Ecto neural progenitor cell (in vitro differentiated cells): ENCODE measurements around the gene CCDC3.

Source experiments
- DNase-seq: peaks from one replicate; pipeline ENCODE4 v3.0.0-alpha.2; 2018; ENCODE audit warnings: low spot score

The CCDC3 gene

DNA sequence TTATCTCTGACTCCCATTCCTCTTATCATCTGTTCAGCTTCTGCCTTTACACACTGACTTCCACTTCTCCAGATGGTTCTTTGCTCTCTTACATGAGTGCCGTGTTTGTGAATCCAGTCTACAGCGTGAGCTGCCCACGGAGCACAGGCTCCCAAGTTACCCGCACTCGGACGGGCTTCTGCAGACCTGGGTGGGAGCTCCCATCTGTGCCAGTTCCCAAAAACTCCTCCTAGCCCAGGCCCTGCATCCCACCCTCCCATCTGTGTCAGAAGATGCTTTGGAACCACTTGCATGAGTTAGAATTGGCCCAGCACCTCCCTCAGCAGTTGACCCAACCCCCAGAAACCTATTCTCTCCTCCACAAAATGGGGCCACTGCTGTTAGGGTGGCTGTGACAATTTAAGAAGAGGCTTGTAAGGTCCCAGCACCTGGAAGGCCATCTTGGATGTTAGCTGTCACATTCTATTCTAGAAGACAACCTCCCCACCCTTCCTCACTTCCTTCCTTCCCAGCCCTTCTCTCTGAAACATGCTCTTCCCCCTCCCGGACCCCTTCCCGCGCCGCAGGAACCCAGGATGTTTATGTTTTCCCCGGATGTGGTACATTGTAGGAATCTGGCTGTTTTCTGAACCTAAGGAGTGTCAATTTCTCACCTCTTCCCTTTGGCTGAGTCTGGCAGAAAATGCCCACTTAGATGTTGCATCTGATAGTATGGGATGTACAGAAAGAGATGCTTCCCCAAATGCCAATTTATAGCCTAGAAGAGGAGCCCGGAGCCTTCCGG is 79.2 kb downstream of the CCDC3 start:
- no peak for DNase-seq

- no peak for DNase-seq
Observed at GRCh38 chr10:12921163-12921562, 80.3 kb downstream of the CCDC3 start.

DNA sequence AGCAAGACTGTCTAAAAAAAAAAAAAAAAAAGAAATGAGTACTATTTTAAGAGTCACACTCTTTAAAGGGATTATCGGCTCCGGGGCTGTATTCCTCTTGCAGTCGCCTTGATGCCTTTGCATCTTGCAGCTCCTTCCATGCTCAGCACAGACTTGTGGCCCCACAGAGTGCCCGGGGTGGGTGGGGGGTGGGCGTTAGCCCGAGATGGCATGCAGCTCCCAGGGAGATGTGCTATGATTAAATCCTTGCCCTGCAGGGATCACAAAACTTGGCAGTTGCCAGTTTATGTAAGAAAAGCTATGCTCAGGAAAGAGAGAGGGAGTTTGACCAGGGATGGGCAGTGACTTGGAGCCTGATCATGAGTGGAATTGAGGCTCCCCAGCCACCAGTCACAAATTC is 81.9 kb downstream of the CCDC3 start:
- no peak for DNase-seq

GRCh38 chr10:12916587-12916986 is 84.9 kb downstream of the CCDC3 start:
- no peak for DNase-seq

- no peak for DNase-seq
Observed at GRCh38 chr10:12915637-12916168, 85.8 kb downstream of the CCDC3 start.

- no peak for DNase-seq
Observed at GRCh38 chr10:12914111-12914510, 87.4 kb downstream of the CCDC3 start.

GRCh38 chr10:12911795-12912194 is 89.7 kb downstream of the CCDC3 start:
- DNase-seq: no peak

- no peak for DNase-seq
Observed at GRCh38 chr10:12910835-12911234, 90.7 kb downstream of the CCDC3 start.

- DNase-seq: no peak
Observed at GRCh38 chr10:12909836-12910185, 91.7 kb downstream of the CCDC3 start.

GRCh38 chr10:12909182-12909835 is 92.2 kb downstream of the CCDC3 start:
- no peak for DNase-seq

- DNase-seq: no peak
Observed at GRCh38 chr10:12908773-12909172, 92.7 kb downstream of the CCDC3 start.

DNA sequence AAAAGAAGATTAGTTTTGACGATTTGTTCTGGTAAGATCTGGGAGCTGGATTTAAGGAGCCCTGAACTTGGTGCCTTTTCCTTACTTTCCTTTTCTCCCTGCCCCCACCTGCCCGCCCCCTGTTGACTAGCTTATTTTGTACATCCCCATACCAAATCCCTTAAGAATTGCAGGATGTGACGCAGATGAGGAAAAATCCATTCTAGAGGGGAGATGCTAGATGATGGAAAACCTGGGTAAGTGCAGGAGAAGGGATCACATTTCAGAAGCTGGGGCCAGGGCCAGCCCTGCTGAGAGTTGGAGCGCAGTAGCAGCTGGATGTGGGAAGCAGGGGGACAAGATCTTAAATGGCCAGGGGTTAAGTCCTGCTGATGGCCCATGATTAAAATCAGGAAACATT is 93.9 kb downstream of the CCDC3 start:
- DNase-seq: no peak

DNA sequence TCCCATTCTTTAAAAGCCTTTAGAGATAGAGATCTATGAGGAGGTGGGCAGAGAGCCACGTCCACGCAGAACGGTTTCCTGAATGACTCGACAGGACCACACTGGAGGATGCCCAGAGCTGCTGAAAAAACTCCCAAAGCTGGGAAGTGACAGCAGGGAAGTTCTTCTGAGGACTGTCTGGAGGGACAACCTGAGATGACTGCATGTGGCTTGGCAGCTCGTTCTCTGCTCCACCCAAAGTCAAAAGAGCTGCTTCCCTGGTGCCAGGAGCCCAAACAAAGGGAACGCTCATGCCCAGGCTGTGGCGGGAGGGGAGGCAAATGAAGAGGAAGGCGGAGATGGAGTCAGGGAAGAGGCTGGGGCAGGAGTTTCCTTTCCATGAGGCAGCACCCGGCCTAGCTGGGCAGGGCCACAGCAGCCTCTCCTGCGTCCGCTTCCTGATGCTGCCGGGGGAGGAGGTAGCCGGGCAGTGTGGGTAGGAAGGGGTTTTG is 95.4 kb downstream of the CCDC3 start:
- no peak for DNase-seq

GRCh38 chr10:12905067-12905466 is 96.4 kb downstream of the CCDC3 start:
- DNase-seq: no peak

DNA sequence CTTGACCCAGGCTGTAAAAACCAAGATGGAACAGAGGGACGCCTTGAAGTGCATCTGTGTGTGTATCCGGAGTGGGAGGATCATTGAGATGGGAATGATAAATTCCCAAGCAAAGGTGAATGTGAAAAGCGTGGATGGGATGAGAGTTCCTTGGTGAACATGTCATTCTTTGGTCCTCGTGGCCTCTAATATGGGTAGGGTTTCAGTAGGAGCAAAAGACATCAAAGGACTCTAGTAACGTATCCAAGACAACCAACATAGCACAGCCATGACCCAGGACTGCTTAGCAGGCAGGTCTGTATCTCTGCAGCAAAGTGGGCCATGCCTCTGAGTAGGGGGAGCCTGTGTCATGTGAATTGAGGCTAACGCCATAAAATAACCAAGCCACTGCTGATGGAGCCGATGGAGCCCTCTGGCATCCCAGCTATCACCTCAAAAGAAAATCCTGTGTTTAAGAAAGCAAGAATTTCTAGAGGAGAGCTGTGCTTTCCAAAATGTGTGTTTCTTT is 98.6 kb downstream of the CCDC3 start:
- DNase-seq: no peak

DNA sequence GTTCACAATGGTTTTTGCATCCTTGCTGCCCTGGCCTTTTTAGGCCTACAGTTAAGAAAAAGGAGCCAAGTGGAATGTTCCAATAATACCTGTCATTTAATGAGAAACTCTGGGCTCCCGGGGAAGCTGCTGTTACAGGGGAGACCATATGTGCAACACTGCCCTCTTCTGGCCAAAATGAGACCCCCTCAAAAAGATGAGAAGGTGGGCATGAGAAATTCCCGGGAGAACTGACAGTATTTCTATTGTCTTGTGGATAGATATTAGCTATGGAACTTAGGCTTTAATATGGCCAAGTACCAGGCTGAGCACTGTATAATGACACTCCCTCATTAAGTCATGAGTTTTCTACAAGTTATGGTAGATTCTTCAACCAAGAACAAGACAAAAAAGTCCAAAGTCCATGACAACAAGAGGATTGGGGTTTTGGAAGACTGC is 99.4 kb downstream of the CCDC3 start:
- DNase-seq: peak; percentile 68

GRCh38 chr10:12899546-12899945 is 102.0 kb downstream of the CCDC3 start:
- no peak for DNase-seq

GRCh38 chr10:12898271-12898670 is 103.2 kb downstream of the CCDC3 start:
- no peak for DNase-seq

- no peak for DNase-seq
Observed at GRCh38 chr10:12897278-12897677, 104.2 kb downstream of the CCDC3 start.

DNA sequence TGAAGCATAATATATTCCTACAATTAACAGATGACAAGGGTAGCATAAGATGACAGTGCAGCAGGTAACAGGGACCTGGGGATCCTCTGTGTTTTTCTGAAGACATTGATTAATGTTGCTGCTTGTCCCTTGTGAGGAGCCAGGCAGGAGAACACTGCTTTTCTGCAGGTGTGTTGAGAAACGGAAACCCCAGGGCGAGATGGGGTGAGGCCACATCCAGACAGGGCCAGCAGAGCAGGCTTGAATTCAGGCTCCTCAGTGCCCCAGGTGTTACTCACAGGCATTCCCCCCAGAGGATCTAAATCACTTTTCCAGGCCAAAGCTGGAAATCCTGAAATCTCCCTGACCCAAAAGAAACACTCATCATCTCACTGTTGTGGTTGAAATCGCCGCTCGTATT is 105.3 kb downstream of the CCDC3 start:
- no peak for DNase-seq

DNA sequence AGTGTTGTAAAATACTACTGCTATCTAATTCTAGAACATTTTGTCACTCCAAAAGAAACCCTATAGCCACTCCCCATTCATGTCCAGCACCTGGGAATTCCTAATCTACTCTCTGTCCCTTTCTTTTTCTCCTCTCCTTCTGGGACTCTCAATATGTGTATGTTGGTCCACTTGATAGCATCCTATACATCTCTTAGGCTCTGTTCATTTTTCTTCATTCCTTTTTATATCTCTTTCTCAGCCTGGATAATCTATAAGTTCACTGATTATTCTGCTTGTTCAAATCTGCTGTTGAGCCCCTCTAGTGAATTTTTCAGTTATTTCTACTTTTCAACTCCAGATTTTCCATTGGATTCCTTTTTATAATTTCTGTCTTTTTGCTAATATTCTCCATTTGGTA is 108.6 kb downstream of the CCDC3 start:
- DNase-seq: no peak

DNA sequence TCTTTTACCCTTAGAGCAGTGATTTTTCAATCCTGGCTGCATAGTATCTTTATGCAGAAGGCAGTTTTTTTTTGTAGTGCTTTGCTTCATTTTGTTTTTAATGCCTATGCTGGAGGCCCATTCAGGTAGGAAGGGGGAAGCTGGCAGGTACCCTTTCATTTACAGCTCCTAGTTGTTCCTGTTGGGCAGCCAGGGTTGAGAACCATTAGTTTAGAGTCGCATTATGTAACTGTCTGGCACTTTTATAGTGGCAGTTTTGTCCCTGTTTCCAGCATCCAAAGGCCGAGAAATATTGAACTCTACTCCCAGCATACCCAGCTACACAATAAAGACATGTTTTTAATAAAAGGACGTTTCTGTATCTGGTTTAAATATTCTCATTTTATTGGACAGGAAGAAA is 110.6 kb downstream of the CCDC3 start:
- no peak for DNase-seq

DNA sequence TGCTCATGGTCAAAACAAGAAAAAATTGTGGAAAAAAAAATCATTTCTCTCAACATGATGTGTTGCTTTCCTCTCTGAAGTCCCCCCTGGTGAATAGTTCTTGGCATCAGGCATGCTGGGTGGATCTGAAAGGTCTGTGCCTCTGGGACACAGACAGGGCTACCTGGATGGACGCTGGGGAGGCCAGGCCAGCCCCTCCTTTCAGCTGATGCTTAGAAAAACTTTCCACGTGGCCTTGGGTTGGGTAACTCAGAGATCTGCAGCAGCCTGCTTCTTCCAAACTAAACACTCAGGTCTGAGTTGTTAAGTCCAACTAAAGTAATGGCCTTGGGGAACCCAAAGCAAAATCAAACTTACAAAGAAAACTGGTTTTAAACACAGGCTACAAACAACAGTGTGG is 113.0 kb downstream of the CCDC3 start:
- no peak for DNase-seq
